HG03139 (cell line): Measurements from ENCODE around the gene RNASE1.
"Not testable (repeated sequence)": the region's sequence is repeated elsewhere in the genome, so short reads cannot be mapped to it uniquely, and the experiment has no call there.

Experiments used
- ATAC-seq: cut with Tn5 transposase; IDR thresholded peaks from one replicate; pipeline ENCODE4 v1.9.1; 2021; ENCODE audit not compliant: unreplicated experiment

The RNASE1 gene

DNA sequence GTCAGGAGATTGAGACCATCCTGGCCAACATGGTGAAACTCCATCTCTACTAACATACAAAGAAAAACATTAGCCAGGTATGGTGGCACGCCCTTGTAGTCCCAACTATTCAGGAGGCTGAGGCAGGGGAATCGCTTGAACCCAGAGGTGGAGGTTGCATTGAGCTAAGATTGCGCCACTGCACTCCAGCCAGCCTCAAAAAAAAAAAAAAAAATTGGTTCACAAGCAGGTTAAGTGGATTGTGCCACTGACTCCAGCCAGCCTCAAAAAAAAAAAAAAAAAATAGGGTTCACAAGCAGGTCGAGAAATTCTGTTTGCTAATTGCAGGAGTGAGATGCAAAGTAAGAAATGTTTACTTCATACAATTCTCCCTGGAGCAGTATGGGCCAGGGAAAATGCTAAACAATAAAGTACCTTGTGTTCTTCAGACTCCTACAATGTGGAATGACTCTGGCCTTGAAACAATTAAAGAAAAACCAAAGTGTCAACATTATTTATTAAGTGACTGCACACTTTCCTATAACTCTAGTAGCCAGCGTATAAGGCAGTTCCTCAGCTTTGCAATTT lies 28.3 kb downstream of the RNASE1 start:
- no peak for ATAC-seq

- ATAC-seq = no peak
Observed at GRCh38 chr14:20772650-20773049, 30.0 kb downstream of the RNASE1 start.

DNA sequence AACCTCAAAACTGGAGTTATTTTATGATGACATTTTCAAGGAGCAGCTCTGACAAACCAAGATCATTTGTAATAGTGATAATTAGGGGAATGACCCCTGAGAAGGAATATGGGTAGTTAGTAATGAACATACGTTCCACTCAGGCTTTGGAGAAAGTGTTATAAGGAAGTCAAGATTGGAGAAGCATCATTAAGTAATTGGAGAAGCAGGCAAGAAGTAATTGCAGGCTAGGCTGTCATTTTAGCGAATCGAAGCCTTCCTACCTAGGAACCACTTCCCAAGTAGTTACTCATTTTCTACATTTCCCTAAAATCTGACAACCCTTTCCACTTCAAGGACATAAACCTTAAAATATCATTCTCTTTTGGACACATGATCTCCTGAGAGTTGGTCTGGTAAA lies 33.2 kb downstream of the RNASE1 start:
- ATAC-seq = no peak

- no peak for ATAC-seq
Observed at GRCh38 chr14:20768593-20768892, 34.1 kb downstream of the RNASE1 start.

DNA sequence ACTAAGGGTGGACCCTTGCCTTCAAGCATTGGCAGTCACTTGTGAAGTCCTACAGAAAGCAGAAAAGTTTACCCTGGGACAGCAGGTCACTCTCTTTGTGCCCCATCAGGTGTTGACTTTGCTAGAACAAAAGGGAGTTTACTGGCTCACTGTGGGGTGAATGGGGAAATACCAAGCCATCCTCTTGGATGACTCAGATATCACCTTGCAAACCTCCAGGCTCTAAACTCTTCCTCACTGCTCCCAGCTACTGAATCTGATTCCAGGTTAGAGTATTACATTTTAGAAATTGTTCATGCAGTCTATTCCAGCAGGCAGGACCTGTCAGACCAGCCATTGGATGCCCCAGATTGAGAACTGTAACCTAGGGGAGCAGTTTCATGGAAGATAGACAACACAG lies 41.7 kb downstream of the RNASE1 start:
- ATAC-seq = no peak

DNA sequence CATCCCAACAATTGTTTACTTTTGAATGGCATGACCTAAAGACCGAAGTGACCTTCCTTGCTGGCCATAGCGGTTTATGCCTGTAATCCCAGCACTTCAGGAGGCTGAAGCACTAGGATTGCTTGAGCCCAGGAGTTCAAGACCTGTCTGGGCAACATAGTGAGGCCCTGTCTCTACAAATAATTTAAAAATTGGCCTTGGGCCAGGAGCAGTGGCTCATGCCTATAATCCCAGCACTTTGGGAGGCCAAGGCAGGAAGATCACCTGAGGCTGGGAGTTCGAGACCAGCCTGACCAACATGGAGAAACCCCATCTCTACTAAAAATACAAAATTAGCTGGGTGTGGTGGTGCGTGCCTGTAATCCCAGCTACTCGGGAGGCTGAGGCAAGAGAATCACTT lies 43.2 kb downstream of the RNASE1 start:
- ATAC-seq = not testable (repeated sequence)

DNA sequence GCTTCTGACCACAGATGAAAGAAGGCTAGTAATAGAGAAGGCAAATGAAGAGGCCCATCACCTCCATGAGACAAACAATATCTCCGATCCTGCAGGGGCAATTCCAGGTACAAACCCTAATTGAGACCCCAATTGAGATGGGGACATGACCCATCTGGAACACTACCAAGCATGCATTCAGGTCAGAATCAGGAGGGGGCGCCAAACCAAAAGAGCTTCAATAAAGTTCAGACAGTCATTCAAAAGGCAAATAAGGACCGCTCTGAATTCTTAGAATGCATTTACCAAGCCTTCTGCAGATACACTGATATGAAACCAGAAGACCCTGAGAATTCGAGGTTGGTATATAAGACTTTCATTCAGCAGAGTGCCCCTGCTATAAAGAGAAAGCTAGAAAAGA lies 44.7 kb downstream of the RNASE1 start:
- ATAC-seq = no peak

- ATAC-seq = no peak
Observed at GRCh38 chr14:20755037-20755436, 47.6 kb downstream of the RNASE1 start.

- ATAC-seq = no peak
Observed at GRCh38 chr14:20754308-20754707, 48.3 kb downstream of the RNASE1 start.

DNA sequence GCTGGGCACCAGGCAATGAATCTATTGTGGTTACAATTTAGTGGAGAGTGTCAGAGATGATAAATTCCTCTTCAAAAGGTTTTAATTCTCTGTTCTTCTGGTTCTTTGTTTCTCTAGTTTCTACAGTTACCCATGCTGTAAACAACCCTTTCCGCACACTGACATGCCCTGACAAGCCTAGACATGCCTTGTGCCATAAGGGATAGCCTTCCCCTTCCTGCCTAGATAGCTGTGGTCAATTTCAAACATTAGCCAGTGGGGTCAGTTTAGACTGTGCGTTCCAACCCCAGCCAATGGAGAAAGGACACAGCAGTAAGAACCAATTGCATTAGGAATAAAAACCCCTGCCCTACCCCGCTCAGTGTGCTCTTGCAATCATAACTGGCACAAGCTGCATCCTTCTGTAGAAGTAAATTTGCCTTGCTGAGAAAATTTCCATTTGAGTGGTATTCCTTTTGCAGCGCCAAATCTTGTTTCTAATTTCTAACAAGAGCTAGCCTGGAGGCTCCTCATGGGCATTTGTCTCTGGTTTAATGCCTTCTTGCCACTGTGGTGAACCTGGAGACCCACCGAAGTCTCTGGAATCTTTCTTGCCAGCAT lies 50.6 kb downstream of the RNASE1 start:
- ATAC-seq = no peak
